Measurements from ENCODE around the gene HDAC4.

DNA sequence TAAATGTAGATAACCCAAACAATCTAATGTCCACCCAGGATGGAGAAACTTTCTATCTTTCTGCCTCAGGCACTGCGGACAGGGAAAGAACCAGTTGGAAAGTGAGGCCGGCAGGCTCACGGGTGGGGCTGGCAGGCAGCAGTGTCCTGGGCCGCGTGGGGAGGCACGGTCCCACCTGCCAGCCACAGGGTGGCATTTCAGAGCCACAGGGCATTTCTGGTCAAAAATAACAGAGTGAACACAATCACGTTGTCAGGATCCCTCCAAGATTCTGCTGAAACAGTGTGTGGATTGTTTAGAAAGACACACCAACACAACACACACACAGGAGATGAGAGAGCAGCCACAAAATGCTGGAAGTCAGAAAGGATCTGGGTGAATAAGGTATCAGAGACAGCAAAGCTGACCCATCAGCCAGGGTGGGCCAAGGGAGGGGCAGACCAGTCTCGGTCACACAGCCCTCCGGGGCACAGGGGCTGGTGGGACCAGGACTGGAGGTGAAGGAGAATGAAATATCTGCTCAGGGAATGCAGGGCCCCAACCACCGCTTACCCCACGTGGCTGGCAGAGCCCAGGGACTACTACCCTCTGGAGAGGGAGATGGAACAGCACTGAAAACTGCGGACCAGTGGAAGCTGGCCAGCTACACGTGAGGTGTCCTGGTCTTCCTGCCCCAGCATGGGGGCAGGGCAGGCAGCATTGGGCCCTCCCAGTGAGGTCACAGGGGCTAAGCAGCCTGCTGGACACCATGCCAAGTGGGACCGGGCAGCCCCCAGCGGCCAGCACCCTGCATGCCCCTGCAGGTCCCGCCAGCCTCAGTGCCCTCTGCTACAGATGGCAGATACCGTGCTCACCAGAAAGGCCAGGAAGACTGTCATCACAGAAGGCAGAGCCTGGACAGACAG is 173.9 kb downstream of the HDAC4 start:
- TF ChIP-seq SP1 (IDR thresholded peaks at IDR 0.05; ENCODE audit: low read depth, low read length) (no peak), HDAC2 (IDR thresholded peaks at IDR 0.05; ENCODE audit: borderline replicate concordance in 1 of 2, low read depth in 2 of 2, low read length in 2 of 2) (no peak), TAF1 (IDR thresholded peaks at IDR 0.05; ENCODE audit: low read depth, low read length) (no peak), CHD2 (IDR thresholded peaks at IDR 0.05; ENCODE audit: low read length) (no peak), POLR2A (IDR thresholded peaks at IDR 0.05; ENCODE audit: control extremely low read depth in 1 of 2, low read depth in 2 of 2, low read length in 2 of 2) (no peak), CEBPB (IDR thresholded peaks at IDR 0.05; ENCODE audit: low read depth, low read length) (no peak), EZH2 (IDR thresholded peaks at IDR 0.05; ENCODE audit: low read depth, low read length, severe bottlenecking) (no peak)
- TF ChIP-seq, protein P1, sequence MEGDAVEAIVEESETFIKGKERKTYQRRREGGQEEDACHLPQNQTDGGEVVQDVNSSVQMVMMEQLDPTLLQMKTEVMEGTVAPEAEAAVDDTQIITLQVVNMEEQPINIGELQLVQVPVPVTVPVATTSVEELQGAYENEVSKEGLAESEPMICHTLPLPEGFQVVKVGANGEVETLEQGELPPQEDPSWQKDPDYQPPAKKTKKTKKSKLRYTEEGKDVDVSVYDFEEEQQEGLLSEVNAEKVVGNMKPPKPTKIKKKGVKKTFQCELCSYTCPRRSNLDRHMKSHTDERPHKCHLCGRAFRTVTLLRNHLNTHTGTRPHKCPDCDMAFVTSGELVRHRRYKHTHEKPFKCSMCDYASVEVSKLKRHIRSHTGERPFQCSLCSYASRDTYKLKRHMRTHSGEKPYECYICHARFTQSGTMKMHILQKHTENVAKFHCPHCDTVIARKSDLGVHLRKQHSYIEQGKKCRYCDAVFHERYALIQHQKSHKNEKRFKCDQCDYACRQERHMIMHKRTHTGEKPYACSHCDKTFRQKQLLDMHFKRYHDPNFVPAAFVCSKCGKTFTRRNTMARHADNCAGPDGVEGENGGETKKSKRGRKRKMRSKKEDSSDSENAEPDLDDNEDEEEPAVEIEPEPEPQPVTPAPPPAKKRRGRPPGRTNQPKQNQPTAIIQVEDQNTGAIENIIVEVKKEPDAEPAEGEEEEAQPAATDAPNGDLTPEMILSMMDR (IDR thresholded peaks at IDR 0.05; ENCODE audit: control extremely low read depth in 1 of 3, insufficient read depth in 1 of 3, low read depth in 1 of 3, low read length in 3 of 3) = no peak
- TF ChIP-seq, protein P2, sequence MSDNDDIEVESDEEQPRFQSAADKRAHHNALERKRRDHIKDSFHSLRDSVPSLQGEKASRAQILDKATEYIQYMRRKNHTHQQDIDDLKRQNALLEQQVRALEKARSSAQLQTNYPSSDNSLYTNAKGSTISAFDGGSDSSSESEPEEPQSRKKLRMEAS (IDR thresholded peaks at IDR 0.05) = no peak

Measured in H1 (cell line).